ENCODE data around the gene EML4.
"Not testable (repeated sequence)": the region's sequence is repeated elsewhere in the genome, so short reads cannot be mapped to it uniquely, and the experiment has no call there.

The EML4 gene

GRCh38 chr2:42252464-42252863 lies 83.3 kb downstream of the EML4 start:
- DNase-seq (ENCODE audit: low read depth, low spot score): no peak

GRCh38 chr2:42254186-42254895 lies 85.2 kb downstream of the EML4 start:
- no peak for DNase-seq (ENCODE audit: low read depth, low spot score)

GRCh38 chr2:42256505-42256904 lies 87.4 kb downstream of the EML4 start:
- DNase-seq (ENCODE audit: low read depth, low spot score): no peak

- DNase-seq (ENCODE audit: low read depth, low spot score): no peak
These were observed 92.5 kb downstream of the EML4 start for GRCh38 chr2:42261518-42262195.

GRCh38 chr2:42266236-42266635 lies 97.1 kb downstream of the EML4 start:
- DNase-seq (ENCODE audit: low read depth, low spot score): no peak

GRCh38 chr2:42267530-42267929 lies 98.4 kb downstream of the EML4 start:
- no peak for DNase-seq (ENCODE audit: low read depth, low spot score)

GRCh38 chr2:42268528-42269151 lies 99.5 kb downstream of the EML4 start:
- DNase-seq (ENCODE audit: low read depth, low spot score): no peak

GRCh38 chr2:42270757-42271156 lies 101.6 kb downstream of the EML4 start:
- no peak for DNase-seq (ENCODE audit: low read depth, low spot score)

GRCh38 chr2:42271246-42271645 lies 102.1 kb downstream of the EML4 start:
- not testable (repeated sequence) for DNase-seq (ENCODE audit: low read depth, low spot score)

- no peak for DNase-seq (ENCODE audit: low read depth, low spot score)
These were observed 105.7 kb downstream of the EML4 start for GRCh38 chr2:42274863-42275262.

GRCh38 chr2:42281416-42282081 lies 112.4 kb downstream of the EML4 start:
- DNase-seq (ENCODE audit: low read depth, low spot score): no peak

GRCh38 chr2:42284019-42284418 lies 114.9 kb downstream of the EML4 start:
- no peak for DNase-seq (ENCODE audit: low read depth, low spot score)

GRCh38 chr2:42286268-42286946 lies 117.3 kb downstream of the EML4 start:
- DNase-seq (ENCODE audit: low read depth, low spot score): no peak

- DNase-seq (ENCODE audit: low read depth, low spot score): no peak
These were observed 119.7 kb downstream of the EML4 start for GRCh38 chr2:42288811-42289210.

- no peak for DNase-seq (ENCODE audit: low read depth, low spot score)
These were observed 120.1 kb downstream of the EML4 start for GRCh38 chr2:42289222-42289621.

GRCh38 chr2:42290005-42290404 lies 120.9 kb downstream of the EML4 start:
- DNase-seq (ENCODE audit: low read depth, low spot score): no peak

GRCh38 chr2:42293019-42293418 lies 123.9 kb downstream of the EML4 start:
- DNase-seq (ENCODE audit: low read depth, low spot score): no peak

GRCh38 chr2:42296226-42296625 lies 127.1 kb downstream of the EML4 start:
- DNase-seq (ENCODE audit: low read depth, low spot score): no peak

GRCh38 chr2:42297322-42297936 lies 128.3 kb downstream of the EML4 start:
- no peak for DNase-seq (ENCODE audit: low read depth, low spot score)

GRCh38 chr2:42298132-42298531 lies 129.0 kb downstream of the EML4 start:
- no peak for DNase-seq (ENCODE audit: low read depth, low spot score)

GRCh38 chr2:42298996-42299754 lies 130.0 kb downstream of the EML4 start:
- no peak for DNase-seq (ENCODE audit: low read depth, low spot score)
